ENCODE results near the gene TGFBI. TPM values are rescaled to one million over a fixed set of nuclear protein-coding genes. Genes with fewer than 3 reads are reported as not detected.

TGFBI gene
- total RNA-seq, 1 donor from 2014 or later: 2.3 TPM

DNA sequence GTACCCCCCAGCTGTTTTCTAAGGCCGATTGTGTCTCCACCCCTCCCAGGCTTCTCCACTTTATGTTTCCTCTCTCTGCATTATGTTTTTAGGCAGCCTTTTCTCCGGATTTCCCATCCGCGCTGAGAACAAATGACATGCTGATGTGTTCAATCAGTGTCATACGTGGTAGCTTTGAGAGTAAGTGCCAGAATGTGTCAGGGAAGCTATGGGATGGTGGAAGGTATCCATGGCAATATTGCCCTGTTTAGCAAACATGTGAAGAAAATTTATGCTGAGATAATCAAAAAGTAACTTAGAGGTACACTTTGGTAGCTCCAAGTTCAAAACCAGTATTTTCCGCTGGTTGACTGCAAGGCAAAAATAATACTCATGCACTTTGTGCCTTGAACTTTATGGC lies 37.4 kb upstream of the TGFBI start:
- DNase-seq (ENCODE audit: low spot score, unreplicated experiment): no peak
- Mint-ChIP-seq H3K27me3 (peaks cover 37% of the 10 kb centered on the region), H3K27ac (no peak overlapping the region), H3K4me1 (ENCODE audit: low read depth) (no peaks in the 10 kb centered on the region), H3K36me3 (ENCODE audit: insufficient read depth) (no peaks in the 10 kb centered on the region), H3K9me3 (ENCODE audit: low read depth) (no peaks in the 10 kb centered on the region), H3K4me3 (ENCODE audit: low read depth) (no peak overlapping the region)
- TF ChIP-seq CTCF (IDR thresholded peaks at IDR 0.05; ENCODE audit: unreplicated experiment): no peak

GRCh38 chr5:135993335-135993879 lies 35.4 kb upstream of the TGFBI start:
- Mint-ChIP-seq H3K27ac (no peak overlapping the region), H3K27me3 (peaks cover 49% of the 10 kb centered on the region), H3K4me3 (ENCODE audit: low read depth) (no peak overlapping the region), H3K36me3 (ENCODE audit: insufficient read depth) (no peaks in the 10 kb centered on the region), H3K4me1 (ENCODE audit: low read depth) (no peaks in the 10 kb centered on the region), H3K9me3 (ENCODE audit: low read depth) (no peaks in the 10 kb centered on the region)
- TF ChIP-seq CTCF (IDR thresholded peaks at IDR 0.05; ENCODE audit: unreplicated experiment): no peak
- DNase-seq (ENCODE audit: low spot score, unreplicated experiment): no peak

DNA sequence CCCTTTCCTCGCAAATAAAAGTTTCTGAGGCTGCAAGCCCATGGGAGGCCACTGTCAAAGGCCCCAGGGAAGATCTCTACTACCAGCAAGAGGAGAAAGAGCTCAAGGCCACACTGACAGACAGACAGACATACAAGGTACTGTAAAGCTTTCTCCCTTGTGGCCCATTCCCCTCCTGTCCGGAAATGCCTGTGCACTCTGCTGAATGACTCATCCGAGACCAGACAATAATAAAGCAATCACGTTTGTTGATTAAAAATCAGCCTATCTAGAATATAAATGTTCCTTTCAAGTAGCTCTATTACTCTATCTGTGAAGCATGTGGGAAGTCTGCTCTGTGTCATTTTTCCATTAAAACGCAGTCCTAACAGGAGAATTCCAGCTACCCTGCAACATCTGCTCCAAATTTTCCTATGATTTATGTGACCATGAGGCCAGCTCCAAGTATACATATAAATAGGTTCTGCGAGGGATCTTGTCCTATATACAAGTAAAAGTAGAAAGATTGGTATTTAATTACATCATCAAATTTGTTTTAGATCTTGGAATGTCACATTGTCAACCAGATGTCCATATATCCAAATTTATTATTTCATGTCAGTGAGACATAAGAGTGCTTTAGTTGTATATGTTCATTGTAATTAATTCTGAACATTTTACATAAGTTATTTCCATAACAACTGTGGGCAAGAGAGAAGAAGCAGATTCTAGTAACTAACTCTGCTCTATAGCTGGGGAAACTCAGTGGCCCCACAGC lies 34.7 kb upstream of the TGFBI start:
- Mint-ChIP-seq H3K4me3 (ENCODE audit: low read depth) (no peak overlapping the region), H3K27ac (no peak overlapping the region), H3K27me3 (peaks cover 55% of the 10 kb centered on the region), H3K4me1 (ENCODE audit: low read depth) (no peaks in the 10 kb centered on the region), H3K36me3 (ENCODE audit: insufficient read depth) (no peaks in the 10 kb centered on the region), H3K9me3 (ENCODE audit: low read depth) (no peaks in the 10 kb centered on the region)
- no peak for TF ChIP-seq CTCF (IDR thresholded peaks at IDR 0.05; ENCODE audit: unreplicated experiment)
- no peak for DNase-seq (ENCODE audit: low spot score, unreplicated experiment)

- Mint-ChIP-seq H3K9me3 (ENCODE audit: low read depth) (no peaks in the 10 kb centered on the region), H3K36me3 (ENCODE audit: insufficient read depth) (no peaks in the 10 kb centered on the region), H3K4me3 (ENCODE audit: low read depth) (no peak overlapping the region), H3K27me3 (peaks cover 59% of the 10 kb centered on the region), H3K4me1 (ENCODE audit: low read depth) (no peaks in the 10 kb centered on the region), H3K27ac (no peak overlapping the region)
- no peak for TF ChIP-seq CTCF (IDR thresholded peaks at IDR 0.05; ENCODE audit: unreplicated experiment)
- no peak for DNase-seq (ENCODE audit: low spot score, unreplicated experiment)
These were observed 32.8 kb upstream of the TGFBI start for GRCh38 chr5:135995976-135996375.

GRCh38 chr5:135996611-135997010 lies 32.2 kb upstream of the TGFBI start:
- peaks cover 58% of the 10 kb centered on the region for H3K27me3 Mint-ChIP-seq

More at GRCh38 chr5:135996611-135997010, 32.2 kb upstream of the TGFBI start:
- TF ChIP-seq CTCF (IDR thresholded peaks at IDR 0.05; ENCODE audit: unreplicated experiment): no peak
- Mint-ChIP-seq H3K36me3 (ENCODE audit: insufficient read depth) (no peaks in the 10 kb centered on the region), H3K4me3 (ENCODE audit: low read depth) (no peak overlapping the region), H3K27ac (no peak overlapping the region), H3K4me1 (ENCODE audit: low read depth) (no peaks in the 10 kb centered on the region), H3K9me3 (ENCODE audit: low read depth) (no peaks in the 10 kb centered on the region)
- DNase-seq (ENCODE audit: low spot score, unreplicated experiment): no peak

Data from progenitor cell of endocrine pancreas (in vitro differentiated cells).